ENCODE data around the gene CA12. TPM values are rescaled to one million over a fixed set of nuclear protein-coding genes. Genes with fewer than 3 reads are reported as not detected.

The CA12 gene
- total and polyA plus RNA-seq, 9 of the 15 experiments (the other 6 are each of a cell fraction or from before 2014, with no cell fraction given), result 0.01 to 0.78 (median 0.15) TPM; not detected in 1

DNA sequence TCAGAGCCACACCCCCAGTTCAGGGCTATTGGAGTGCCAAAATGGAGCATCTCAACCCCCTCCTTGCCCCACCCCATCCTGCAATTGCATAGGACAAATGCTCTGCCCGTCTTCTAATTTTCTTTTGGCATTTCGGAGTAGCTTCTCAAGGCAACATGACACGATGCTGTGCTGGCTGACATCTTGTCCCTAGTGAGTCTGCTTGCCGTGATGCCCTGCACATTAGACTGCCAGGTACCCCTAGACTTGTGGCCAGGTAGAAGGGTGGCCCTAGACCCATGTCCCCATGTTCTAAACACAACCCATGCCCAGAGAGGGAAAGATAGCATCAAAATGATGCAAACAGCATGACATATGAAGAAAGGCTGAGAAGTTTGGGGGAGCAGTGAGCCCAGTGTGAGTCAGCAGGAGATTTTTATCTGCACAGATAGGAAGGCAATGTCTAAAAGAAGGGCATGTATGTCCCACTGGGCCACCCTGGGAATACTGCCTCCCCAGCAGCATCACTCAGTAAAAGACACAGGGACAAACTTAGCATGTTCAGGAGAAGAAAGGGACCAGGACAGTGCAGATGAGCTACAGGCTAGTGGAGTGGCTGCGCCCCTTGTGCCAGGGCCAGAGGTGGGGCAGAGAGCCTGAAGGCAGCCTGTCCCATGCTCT lies 36.8 kb downstream of the CA12 start:
- WGBS (ENCODE audit: insufficient coverage, low coverage, missing lambda C conversion rate), result 34% methylated on average over 5 of the region's 5 CpGs
- Histone ChIP-seq H3K4me1 (replicated peaks in 1 of 2; ENCODE audit: control insufficient read depth in 2 of 2, insufficient read depth in 2 of 2, low read length in 2 of 2) (peaks cover 11 to 38% of the 10 kb centered on the region in 2 experiments), H3K27ac (ENCODE audit: extremely low read depth, low read depth, low read length) (no peak overlapping the region; the same call in 2 of the 3 replicates), H3K27me3 (ENCODE audit: control insufficient read depth in 2 of 2, insufficient read depth in 2 of 2, low read length in 2 of 2) (no peaks in the 10 kb centered on the region), H3K4me2 (ENCODE audit: insufficient read depth, low read length) (peak overlapping the region; percentile 70), H3K9me1 (ENCODE audit: control insufficient read depth, insufficient read depth, low read length) (no peaks in the 10 kb centered on the region), H3K79me2 (ENCODE audit: control insufficient read depth, insufficient read depth, low read length) (no peaks in the 10 kb centered on the region), H3K9me3 (replicated peaks; ENCODE audit: control insufficient read depth, insufficient read depth, low read depth, low read length) (no peaks in the 10 kb centered on the region), H3K9ac (ENCODE audit: insufficient read depth in 1 of 2, low read depth in 2 of 2, low read length in 2 of 2) (peak overlapping the region; percentile 38 to 39; a peak in 1 of 4 replicates), H3K36me3 (ENCODE audit: control insufficient read depth, insufficient read depth, low read length) (no peaks in the 10 kb centered on the region), H2AFZ (ENCODE audit: low read depth, low read length) (peak overlapping the region; percentile 73), H4K20me1 (replicated peaks; ENCODE audit: control insufficient read depth, insufficient read depth, low read length) (no peaks in the 10 kb centered on the region), H3K4me3 (no peak overlapping the region)
- ATAC-seq (peak; percentile 42), DNase-seq (ENCODE audit: extremely low read depth in 1 of 4, low spot score in 3 of 4) (peak in 3 of 4 experiments; percentile 37 to 44 (median 41)), FAIRE-seq (no peak)
- ChIA-PET CTCF (ENCODE audit: low intra/inter-chr PET ratio) (no interaction called here), POLR2A (interaction anchor here (0.6 to 1.0 kb wide), 3 partner anchors 13 to 17 kb away, joined by 3 to 7 read pairs (median 6); no protein-coding TSS in a partner anchor)
- no TSS peak for BruUV-seq (replicated peaks)
- intact Hi-C loops (cut with micrococcal nuclease) (loop anchor here (5.0 kb wide), 1 partner anchor 47 kb away; no protein-coding TSS in a partner anchor), in situ Hi-C loops (cut with MboI) (no loop called here)
- TF ChIP-seq FOXA3 (CRISPR knock-in tag; conservative IDR thresholded peaks at IDR 0.05 in 1 of 2, IDR thresholded peaks at IDR 0.05 in 1 of 2) (no peak), DMBX1 (CRISPR knock-in tag; IDR thresholded peaks at IDR 0.05; ENCODE audit: borderline replicate concordance) (no peak; the same call in 1 of the 2 replicates), NEUROD1 (IDR thresholded peaks at IDR 0.05; ENCODE audit: borderline replicate concordance, low read depth, low read length, partially characterized antibody) (peak; percentile 73), KDM5B (IDR thresholded peaks at IDR 0.05; ENCODE audit: insufficient replicate concordance, low read depth, low read length) (no peak), ZNF23 (CRISPR knock-in tag; IDR thresholded peaks at IDR 0.05) (0 out of 2 replicates have a peak, but pooled peaks have one; percentile 34), ATF7 (IDR thresholded peaks at IDR 0.05) (peak; percentile 92), DEAF1 (CRISPR knock-in tag; IDR thresholded peaks at IDR 0.05) (0 out of 2 replicates have a peak, but pooled peaks have one; percentile 24), ZNF384 (IDR thresholded peaks at IDR 0.05; ENCODE audit: low read depth, low read length) (no peak), POLR2A (conservative IDR thresholded peaks at IDR 0.05) (no peak), DDX20 (tag; IDR thresholded peaks at IDR 0.05; ENCODE audit: low read depth) (peak; percentile 64), ATF6 (CRISPR knock-in tag; IDR thresholded peaks at IDR 0.05) (no peak), ZC3H4 (CRISPR knock-in tag; IDR thresholded peaks at IDR 0.05; ENCODE audit: borderline replicate concordance) (no peak), NUFIP1 (IDR thresholded peaks at IDR 0.05; ENCODE audit: partially characterized antibody) (no peak), ZNF24 (IDR thresholded peaks at IDR 0.05) (no peak), DPF2 (IDR thresholded peaks at IDR 0.05) (peak; percentile 94), PPARD (CRISPR knock-in tag; IDR thresholded peaks at IDR 0.05) (no peak), RFX1 (IDR thresholded peaks at IDR 0.05) (no peak)
- TF ChIP-seq, protein P1, sequence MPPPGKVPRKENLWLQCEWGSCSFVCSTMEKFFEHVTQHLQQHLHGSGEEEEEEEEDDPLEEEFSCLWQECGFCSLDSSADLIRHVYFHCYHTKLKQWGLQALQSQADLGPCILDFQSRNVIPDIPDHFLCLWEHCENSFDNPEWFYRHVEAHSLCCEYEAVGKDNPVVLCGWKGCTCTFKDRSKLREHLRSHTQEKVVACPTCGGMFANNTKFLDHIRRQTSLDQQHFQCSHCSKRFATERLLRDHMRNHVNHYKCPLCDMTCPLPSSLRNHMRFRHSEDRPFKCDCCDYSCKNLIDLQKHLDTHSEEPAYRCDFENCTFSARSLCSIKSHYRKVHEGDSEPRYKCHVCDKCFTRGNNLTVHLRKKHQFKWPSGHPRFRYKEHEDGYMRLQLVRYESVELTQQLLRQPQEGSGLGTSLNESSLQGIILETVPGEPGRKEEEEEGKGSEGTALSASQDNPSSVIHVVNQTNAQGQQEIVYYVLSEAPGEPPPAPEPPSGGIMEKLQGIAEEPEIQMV (tag; conservative IDR thresholded peaks at IDR 0.05; ENCODE audit: low read depth), result 0 out of 2 replicates have a peak, but pooled peaks have one; percentile 5
